ENCODE results near the gene ITGA1.

DNA sequence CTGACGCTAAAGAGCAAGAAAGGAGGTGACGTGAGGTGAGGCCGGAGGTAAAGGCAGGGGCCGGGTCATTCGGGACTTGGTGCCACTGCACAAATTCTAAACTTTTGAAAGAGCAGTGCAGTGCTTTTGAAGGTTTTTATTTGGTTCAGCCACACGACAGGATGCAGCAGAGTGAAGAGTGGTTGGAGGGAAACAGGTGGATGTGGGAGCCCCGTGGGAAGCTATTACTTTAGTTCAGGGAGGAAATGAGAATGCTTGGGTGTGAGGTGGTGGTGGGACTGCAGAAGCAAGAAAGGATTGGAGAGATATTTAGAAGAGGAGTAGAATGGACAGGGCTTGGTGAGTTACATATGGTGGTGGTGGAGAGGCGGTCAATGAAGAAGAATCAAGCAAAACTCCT lies 136.7 kb downstream of the ITGA1 start:
- TF ChIP-seq, protein P1, sequence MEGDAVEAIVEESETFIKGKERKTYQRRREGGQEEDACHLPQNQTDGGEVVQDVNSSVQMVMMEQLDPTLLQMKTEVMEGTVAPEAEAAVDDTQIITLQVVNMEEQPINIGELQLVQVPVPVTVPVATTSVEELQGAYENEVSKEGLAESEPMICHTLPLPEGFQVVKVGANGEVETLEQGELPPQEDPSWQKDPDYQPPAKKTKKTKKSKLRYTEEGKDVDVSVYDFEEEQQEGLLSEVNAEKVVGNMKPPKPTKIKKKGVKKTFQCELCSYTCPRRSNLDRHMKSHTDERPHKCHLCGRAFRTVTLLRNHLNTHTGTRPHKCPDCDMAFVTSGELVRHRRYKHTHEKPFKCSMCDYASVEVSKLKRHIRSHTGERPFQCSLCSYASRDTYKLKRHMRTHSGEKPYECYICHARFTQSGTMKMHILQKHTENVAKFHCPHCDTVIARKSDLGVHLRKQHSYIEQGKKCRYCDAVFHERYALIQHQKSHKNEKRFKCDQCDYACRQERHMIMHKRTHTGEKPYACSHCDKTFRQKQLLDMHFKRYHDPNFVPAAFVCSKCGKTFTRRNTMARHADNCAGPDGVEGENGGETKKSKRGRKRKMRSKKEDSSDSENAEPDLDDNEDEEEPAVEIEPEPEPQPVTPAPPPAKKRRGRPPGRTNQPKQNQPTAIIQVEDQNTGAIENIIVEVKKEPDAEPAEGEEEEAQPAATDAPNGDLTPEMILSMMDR (IDR thresholded peaks at IDR 0.05): no peak
- TF ChIP-seq POLR2AphosphoS5 (IDR thresholded peaks at IDR 0.05) (no peak), EP300 (IDR thresholded peaks at IDR 0.05) (no peak), POLR2A (IDR thresholded peaks at IDR 0.05) (no peak)
